ENCODE data around the gene MBD1. TPM values are rescaled to one million over a fixed set of nuclear protein-coding genes. Genes with fewer than 3 reads are reported as not detected.
A peak's percentile ranks its signal among the peaks of the same experiment; 100 is the strongest.
"Not testable (repeated sequence)": the region's sequence is repeated elsewhere in the genome, so short reads cannot be mapped to it uniquely, and the experiment has no call there.

Gene MBD1, protein sequence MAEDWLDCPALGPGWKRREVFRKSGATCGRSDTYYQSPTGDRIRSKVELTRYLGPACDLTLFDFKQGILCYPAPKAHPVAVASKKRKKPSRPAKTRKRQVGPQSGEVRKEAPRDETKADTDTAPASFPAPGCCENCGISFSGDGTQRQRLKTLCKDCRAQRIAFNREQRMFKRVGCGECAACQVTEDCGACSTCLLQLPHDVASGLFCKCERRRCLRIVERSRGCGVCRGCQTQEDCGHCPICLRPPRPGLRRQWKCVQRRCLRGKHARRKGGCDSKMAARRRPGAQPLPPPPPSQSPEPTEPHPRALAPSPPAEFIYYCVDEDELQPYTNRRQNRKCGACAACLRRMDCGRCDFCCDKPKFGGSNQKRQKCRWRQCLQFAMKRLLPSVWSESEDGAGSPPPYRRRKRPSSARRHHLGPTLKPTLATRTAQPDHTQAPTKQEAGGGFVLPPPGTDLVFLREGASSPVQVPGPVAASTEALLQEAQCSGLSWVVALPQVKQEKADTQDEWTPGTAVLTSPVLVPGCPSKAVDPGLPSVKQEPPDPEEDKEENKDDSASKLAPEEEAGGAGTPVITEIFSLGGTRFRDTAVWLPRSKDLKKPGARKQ
- 58.5 TPM for total RNA-seq
- long read RNA-seq, full-length matches to known transcripts: 23 of 108 reads
- long read RNA-seq, partial matches to known transcripts: 30 of 108 reads
- long read RNA-seq, other reads (novel, unspliced or antisense): 55 of 108 reads

DNA sequence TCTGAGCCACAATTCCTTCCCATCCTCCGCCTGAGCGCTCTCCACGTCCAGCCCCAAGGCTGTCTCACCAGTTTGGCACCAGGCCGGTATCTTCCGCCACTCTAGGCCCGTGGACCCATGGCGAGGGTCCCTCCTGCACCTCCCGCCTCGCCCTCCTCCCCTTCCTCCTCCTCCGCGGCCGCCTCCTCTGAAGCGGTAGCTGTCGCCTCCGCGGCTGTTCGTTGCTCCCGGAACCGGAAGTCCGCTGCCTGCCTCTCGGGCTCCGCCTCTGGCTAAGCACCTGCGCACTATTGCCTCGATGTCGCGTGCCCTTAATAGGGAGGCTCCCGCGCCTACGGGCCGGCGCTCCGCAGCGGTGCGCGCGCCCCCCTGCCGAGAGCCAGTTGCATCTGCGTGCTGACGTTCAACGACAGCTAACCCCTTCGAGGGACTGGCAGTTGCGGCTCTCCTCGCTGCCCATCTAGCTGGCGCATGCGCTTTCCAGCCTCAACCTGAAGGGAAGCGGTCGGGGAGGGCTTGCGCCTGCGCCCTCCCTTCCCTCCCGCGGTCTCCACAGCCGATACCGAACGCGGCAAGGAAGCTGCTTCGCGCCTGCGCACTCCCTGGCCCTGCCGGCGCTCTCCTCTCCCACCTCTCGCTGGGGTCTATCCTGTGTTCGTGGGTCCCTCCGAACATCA is at the start of gene MBD1:
Gene MBD1 (minus strand): TSS at position 229 of the 677 bp plus-strand sequence. CDS start 1,531 bp downstream, outside the sequence.
- intact Hi-C loops (cut with micrococcal nuclease): no loop called here
- peak; percentile 98 for DNase-seq
- peak; percentile 95 for ATAC-seq

DNA sequence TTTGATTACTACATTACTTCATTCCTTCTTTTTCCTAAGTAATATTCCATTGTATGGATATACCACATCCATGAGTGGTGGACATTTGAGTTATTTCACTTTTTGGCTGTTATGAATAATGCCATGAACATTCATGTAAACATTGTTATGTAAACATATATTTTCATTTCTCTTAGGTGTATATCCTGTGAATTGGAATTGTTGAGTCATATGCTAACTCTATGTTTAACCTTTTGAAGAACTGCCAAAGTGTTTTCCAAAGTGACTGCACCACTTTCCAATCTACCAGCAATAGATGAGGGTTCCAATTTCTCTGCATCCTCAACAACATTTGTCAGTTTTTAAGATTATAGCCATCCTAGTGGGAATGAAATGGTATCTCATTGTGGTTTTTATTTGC is 48.9 kb upstream of the MBD1 start:
- DNase-seq: no peak
- ATAC-seq: no peak
- intact Hi-C loops (cut with micrococcal nuclease): no loop called here

DNA sequence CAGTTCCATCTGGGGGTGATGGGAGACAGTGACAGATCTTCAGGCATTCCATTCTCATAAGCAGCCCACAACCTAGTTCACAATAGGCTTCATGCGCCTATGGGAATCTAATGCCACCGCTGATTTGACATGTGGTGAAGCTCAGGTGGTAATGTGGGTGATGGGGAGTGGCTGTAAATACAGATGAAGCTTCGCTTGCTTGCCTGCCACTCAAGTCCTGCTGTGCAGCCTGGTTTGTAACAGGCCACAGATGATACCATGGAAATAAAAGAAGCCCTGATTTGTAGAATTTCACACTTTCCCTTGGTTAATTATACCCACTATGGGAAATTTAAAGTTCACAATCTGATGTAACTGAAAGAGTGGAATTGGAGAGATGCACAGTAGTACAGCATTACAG is 46.7 kb upstream of the MBD1 start:
- DNase-seq: no peak
- ATAC-seq: no peak
- intact Hi-C loops (cut with micrococcal nuclease): no loop called here

DNA sequence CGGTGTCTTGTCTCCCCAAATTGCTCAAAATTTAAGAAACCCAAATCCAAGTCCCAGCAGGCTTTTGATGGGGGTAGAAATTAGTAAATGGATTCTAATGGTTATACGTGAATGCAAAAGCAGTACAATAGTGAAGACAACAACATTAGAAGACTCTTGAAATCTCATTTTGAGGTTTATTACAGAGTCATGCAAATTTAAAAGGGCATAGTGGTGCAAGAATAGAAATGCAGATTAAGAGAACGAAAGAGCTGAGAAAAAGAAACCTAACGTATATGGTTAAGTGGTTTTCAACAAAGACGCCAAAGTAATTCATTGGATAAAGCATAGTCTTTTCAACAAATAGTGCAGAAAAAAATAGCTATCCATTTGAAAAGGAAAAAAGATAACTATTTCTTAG is 39.4 kb upstream of the MBD1 start:
- intact Hi-C loops (cut with micrococcal nuclease): no loop called here
- DNase-seq (no peak), ATAC-seq (no peak)

DNA sequence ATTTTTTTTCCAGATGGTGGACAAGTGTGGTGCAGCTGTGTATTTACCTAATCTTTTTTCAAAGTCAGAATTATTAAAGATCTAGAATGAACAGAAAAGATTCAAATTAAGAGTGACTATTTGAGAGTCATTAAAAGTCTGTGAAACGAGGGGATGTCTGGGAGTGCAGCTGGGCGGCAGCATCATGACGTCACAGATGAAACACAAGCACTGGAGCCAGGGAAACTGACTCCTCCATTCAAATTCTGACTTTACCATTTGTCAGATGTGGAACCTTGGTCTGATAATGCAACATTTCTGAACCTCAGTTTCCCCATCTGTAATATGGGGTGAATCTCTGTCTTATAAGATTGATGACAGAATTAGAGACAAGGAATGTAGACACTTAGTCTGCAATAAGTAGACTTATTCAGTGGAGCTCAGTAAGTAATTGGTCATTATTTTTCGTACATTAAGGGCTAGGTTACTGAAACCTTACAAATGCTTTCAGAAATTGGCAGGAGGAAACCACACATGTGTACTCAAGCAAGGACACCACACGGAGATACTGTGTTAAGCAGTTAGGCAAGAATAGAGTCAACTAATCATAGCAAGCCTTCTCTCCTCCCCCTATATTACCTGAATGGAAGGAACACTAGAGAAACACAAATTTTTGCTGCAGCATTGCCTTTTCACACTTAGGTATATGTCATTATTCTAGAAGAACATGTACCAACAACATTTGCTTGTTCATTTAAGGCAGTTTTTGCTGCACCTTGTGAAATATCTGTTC is 34.0 kb upstream of the MBD1 start:
- ATAC-seq (no peak), DNase-seq (no peak)
- intact Hi-C loops (cut with micrococcal nuclease): no loop called here

DNA sequence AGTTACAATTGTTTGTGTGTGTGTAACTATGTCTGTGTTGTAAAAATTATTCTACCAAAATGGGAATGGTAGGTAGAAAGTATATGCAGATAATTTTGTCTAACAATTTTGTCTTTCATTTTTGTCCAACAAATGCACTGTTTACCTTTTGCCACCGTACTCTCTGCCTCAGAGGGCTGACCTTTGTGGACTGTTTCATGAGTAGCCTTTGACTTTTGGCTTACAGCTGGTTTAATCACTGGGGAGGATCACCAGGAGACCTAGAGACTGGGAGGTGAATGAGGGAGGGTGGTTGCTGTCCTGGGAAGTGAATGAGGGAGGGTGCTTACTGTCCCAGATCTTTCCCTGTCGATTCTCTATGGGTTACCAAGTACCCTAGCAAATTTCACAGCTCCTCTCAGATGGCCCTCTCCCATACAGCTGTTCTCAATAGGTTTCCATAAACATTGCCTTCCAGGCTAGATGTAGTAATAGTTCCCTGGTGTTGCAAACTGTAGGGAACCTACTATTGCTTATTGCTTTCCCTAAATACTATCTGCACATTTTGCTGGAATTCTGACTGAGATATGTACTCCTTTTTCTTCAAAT is 32.6 kb upstream of the MBD1 start:
- ATAC-seq (no peak), DNase-seq (no peak)
- intact Hi-C loops (cut with micrococcal nuclease): no loop called here

DNA sequence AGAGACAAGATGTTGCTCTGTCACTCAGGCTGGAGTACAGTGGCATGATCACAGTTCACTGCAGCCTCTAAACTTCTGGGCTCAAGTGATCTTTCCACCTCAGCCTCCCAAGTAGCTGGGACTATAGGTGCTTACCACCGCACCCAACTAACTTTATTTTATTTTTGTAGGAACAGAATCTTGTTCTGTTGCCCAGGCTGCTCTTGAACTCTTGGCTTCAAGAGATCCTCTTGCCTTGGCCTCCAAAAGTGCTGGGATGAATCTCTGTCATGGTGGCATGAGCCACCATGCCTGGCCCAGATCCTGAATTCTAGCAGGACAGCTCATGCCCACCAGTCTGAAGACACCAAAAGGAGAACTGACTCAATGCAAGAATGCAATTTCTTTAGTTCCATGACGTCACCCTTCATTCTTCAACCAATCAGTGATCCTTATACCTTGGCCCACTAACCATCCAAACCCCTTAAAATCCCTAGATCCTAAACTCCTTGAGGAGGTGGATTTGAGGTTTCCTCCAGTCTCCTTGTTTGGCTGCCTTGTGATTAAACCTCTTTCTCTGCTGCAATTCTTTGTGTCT is 31.8 kb upstream of the MBD1 start:
- DNase-seq (no peak), ATAC-seq (no peak)
- intact Hi-C loops (cut with micrococcal nuclease): no loop called here

DNA sequence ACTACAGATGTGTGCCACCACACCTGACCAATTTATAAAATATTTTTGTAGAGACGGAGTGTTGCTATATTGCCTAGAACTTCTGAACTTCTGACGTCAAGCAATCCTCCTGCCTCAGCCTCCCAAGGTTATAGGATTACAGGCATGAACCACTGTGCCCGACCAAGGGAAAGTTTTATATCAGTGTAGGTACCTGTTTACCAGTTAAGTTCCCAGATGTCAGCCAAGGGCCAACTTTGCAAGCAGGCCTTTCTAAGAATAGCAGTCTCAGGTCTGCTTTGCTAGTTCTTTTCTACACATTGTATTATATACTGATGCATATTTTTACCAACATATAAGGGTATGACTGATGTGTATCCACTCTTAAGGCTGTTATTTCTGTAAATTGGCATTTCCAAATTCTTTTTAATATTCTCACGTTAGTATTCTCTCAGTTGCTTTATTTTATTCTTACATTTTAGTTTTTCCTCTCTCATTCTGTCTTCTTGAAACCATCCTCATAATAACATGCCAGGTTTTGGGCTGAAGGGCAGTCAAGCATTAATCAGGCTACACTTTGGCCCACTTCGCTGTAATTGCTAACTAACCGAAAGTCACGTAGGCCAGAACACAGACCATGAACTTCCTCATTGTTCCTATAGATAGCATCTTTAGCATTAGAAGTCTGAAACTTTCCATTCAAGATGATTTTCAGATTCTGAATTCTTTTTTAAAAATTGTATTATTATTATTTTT is 31.1 kb upstream of the MBD1 start:
- ATAC-seq: no peak
- intact Hi-C loops (cut with micrococcal nuclease): no loop called here

DNA sequence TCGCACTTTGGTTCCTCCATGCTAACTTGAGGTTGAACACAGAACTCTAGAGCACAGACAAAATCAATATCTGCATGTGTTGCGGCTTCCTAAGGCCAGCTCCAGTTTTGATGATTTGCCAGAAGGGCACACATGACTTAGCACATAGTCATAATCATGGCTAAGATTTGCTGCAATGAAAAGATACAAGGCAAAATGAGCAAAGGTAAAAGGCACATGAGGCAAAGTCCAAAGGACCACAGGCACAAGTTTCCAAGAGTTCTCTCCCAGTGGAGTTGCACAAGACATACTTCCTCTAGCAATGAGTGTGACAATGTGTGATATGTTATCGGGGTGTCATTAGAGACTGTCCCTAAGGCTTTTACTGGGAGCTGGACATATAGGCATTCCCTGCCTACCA is 30.3 kb upstream of the MBD1 start:
- DNase-seq (no peak), ATAC-seq (no peak)
- intact Hi-C loops (cut with micrococcal nuclease): no loop called here

More for the DNA sequence above, 31.1 kb upstream of the MBD1 start:
- DNase-seq: no peak

DNA sequence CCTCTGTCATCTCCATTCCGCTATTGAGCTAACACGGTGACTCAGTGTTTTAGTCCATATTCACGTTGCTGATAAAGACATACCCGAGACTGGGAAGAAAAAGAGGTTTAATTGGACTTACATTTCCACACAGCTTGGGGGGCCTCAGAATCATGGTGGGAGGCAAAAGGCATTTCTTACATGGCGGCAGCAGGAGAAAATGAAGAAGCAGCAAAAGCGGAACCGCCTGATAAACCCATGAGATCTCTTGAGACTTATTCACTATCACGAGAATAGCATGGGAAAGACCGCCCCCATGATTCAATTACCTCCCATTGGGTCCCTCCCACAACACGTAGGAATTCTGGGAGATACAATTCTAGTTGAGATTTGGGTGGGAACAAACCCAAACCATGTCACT is 28.8 kb upstream of the MBD1 start:
- intact Hi-C loops (cut with micrococcal nuclease): no loop called here

DNA sequence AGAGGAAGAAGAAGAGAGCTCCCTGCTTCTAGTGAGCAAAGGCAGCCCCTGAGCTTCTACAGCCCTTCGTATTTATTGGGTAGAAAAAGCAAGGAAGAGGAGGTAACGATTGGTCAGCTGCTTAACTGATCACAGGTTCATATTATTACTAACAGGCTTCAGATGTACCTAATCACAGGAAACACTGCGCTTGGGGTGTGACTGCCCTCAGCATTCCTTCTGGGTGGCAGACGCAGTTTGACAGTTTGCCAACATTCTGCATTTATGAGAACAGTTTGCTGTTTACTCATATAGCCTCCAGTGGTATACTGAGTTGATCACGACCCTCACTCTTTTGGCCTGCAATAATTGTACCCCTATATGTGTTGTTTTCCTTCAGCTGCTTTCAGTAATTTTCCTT is 27.5 kb upstream of the MBD1 start:
- ATAC-seq; intact Hi-C loops (cut with micrococcal nuclease); DNase-seq: not testable (repeated sequence)

More for the DNA sequence above, 28.8 kb upstream of the MBD1 start:
- no peak for ATAC-seq
- no peak for DNase-seq

DNA sequence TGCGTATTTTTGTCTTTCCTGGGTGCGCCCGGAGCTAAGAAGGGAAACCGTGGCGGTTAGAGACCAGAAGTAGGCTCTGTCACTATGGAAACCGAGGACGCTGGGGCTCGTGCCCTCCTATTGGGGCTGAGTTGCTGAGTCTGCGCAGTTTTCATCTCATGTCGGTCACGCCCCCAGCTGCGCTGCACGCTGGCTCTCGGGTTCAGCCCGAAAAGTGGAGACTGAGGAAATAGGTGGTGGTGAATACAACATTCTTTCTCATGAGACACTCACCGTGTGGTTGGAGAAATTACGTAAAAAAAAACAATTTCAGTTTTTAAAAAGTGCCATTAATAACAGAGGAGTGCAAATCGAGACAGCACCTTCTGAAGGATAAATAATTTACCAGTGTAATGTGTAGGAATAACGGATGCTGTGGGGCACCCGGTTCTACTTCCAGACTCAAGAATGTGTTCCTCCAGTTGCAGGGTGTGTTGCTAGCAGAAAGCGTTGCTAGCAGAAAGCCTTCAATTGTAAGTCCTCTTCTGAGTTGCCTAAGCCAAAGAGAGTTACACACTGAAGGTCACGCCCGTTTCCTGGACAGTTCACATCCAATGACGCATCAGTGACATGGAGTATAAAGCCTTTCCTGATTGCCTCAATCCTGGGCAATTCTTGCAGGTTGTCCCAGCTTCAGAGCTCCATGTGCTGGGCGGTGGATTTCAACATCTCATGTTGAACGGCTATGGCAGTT is 26.6 kb upstream of the MBD1 start:
- DNase-seq: peak; percentile 93
- intact Hi-C loops (cut with micrococcal nuclease): no loop called here
- ATAC-seq: peak; percentile 99

DNA sequence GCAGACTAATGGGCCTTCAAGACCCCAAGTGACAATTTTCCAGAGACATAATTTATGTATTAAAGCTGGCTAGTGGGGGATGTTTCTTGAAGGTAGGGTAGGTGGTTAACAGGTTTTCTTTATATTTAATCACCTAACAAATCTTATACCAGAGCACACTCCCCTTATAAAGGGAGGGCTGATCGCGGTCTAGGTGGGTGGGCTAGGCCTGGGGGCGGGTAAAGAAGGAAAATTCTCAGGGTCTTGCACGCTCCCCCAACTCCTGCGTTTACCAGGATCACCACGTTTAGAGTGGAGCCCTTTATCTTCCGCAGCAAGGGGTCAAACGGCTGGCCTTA is 26.0 kb upstream of the MBD1 start:
- DNase-seq: no peak
- intact Hi-C loops (cut with micrococcal nuclease): no loop called here
- ATAC-seq: no peak

DNA sequence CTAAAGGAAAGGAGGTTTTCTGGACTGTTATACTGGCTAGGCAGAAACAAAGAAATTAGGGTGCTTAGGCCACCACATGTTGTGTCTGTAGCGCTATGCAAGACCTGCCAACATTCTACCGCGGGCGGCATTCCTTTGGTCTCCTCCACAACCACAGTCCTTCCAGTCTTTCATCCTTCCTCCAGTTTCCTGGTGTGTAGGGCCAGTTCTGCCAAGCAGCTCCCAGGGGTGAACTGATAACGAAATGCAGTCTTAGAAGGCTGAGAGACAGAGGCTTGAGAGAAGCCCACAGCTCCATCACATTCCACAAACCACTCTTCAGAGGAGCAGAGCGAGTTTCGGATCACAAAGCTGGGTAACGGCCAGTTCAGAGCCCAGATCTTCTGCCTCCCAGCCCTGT is 25.6 kb upstream of the MBD1 start:
- intact Hi-C loops (cut with micrococcal nuclease): no loop called here
- no peak for ATAC-seq
- no peak for DNase-seq

DNA sequence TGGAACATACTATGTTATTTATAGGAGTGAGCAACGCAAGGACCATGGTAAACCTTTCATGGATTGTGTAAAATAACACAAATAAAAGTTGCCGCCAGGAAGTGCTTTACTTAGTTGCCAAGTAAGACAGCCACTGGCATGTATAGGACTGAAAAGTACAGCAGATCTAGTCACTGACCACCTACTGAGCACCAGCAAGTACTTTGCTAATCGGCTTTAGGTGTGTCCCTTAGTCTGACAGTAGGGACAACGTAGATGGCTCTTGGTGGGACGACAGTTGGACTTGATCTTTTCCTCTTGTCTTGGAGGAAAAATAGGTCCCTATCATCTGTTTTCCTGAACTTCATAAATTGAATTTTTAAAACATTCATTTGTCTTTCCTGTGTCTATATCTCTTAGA is 19.8 kb upstream of the MBD1 start:
- intact Hi-C loops (cut with micrococcal nuclease): no loop called here
- ATAC-seq (no peak), DNase-seq (no peak)

DNA sequence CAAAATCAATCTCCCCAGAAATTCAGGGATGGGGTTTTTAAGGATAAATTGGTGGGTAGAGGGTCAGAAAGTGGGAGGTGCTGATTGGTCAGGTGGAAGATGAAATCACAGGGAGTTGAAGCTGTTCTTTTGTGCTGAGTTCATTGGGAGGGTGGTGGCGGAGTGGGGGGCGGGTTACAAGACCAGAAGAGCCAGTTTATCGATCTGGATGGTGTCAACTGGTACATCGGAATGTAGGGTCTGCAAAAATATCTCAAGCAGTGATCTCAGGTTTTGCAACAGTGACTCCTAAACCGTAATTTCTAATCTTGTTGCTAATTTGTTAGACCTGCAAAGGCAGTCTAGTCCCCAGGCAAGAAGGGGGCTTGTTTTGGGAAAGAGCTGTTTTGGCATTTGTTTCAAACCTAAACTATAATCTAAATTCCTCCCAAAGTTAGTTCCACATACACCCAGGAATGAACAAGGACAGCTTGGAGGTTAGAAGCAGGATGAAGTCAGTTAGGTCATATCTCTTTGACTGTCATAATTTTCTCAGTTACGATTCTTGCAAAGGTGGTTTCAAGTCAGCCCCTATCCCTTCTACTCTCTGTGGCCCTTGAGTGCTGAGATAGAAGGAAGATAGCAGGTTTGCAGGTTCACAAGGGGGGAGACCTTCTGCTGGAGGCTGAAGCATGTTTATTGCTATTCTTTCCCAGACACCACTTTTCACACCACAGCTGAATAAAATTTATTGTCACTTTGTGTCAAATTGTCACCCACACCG is 18.5 kb upstream of the MBD1 start:
- DNase-seq: no peak
- no peak for ATAC-seq
- intact Hi-C loops (cut with micrococcal nuclease): no loop called here

Data from left ventricle myocardium superior (tissue), 1 donor.